Measurements from ENCODE around the gene FIGNL2.

FIGNL2 gene

GRCh38 chr12:51846911-51847642 is 1.4 kb downstream of the FIGNL2 start:
- Histone ChIP-seq H3K27me3 (ENCODE audit: control insufficient read depth, insufficient read depth, low read length) (no peaks in the 10 kb centered on the region), H2AFZ (peak overlapping the region; percentile 74), H3K27ac (peak overlapping the region; percentile 85)

GRCh38 chr12:51846271-51846691 is 2.2 kb downstream of the FIGNL2 start:
- Histone ChIP-seq H3K9me3 (ENCODE audit: control insufficient read depth, low read length) (no peaks in the 10 kb centered on the region), H3K36me3 (ENCODE audit: control insufficient read depth, insufficient read depth, low read length) (no peaks in the 10 kb centered on the region), H2AFZ (peak overlapping the region; percentile 53), H3K4me3 (ENCODE audit: low read depth, low read length) (peak overlapping the region; percentile 56), H3K9ac (no peak overlapping the region), H3K4me2 (ENCODE audit: low read length) (no peak overlapping the region), H3K79me2 (peaks cover 16% of the 10 kb centered on the region), H3K4me1 (peaks cover 23% of the 10 kb centered on the region), H3K27ac (peak overlapping the region; percentile 85), H3K27me3 (ENCODE audit: control insufficient read depth, insufficient read depth, low read length) (no peaks in the 10 kb centered on the region)
- no peak for TF ChIP-seq CTCF (IDR thresholded peaks at IDR 0.05)

More at GRCh38 chr12:51846911-51847642, 1.4 kb downstream of the FIGNL2 start:
- Histone ChIP-seq H3K36me3 (ENCODE audit: control insufficient read depth, insufficient read depth, low read length) (no peaks in the 10 kb centered on the region), H3K4me1 (peaks cover 25% of the 10 kb centered on the region), H3K9me3 (ENCODE audit: control insufficient read depth, low read length) (no peaks in the 10 kb centered on the region), H3K4me3 (ENCODE audit: low read depth, low read length) (peak overlapping the region; percentile 56), H3K4me2 (ENCODE audit: low read length) (peak overlapping the region; percentile 73), H3K9ac (peak overlapping the region; percentile 47), H3K79me2 (peaks cover 16% of the 10 kb centered on the region)
- TF ChIP-seq CTCF (IDR thresholded peaks at IDR 0.05): peak; percentile 14

- Histone ChIP-seq H3K4me2 (ENCODE audit: low read length) (no peak overlapping the region), H3K4me3 (ENCODE audit: low read depth, low read length) (no peak overlapping the region), H3K36me3 (ENCODE audit: control insufficient read depth, insufficient read depth, low read length) (no peaks in the 10 kb centered on the region), H3K9ac (no peak overlapping the region), H3K27ac (no peak overlapping the region), H3K4me1 (peaks cover 19% of the 10 kb centered on the region), H3K9me3 (ENCODE audit: control insufficient read depth, low read length) (no peaks in the 10 kb centered on the region), H2AFZ (no peak overlapping the region), H3K27me3 (ENCODE audit: control insufficient read depth, insufficient read depth, low read length) (no peaks in the 10 kb centered on the region), H3K79me2 (peaks cover 16% of the 10 kb centered on the region)
- no peak for TF ChIP-seq CTCF (IDR thresholded peaks at IDR 0.05)
Measured at GRCh38 chr12:51845482-51845881, 3.0 kb downstream of the FIGNL2 start.

GRCh38 chr12:51844854-51845253 is 3.7 kb downstream of the FIGNL2 start:
- Histone ChIP-seq H3K79me2 (peaks cover 16% of the 10 kb centered on the region), H3K27ac (no peak overlapping the region), H3K36me3 (ENCODE audit: control insufficient read depth, insufficient read depth, low read length) (no peaks in the 10 kb centered on the region), H3K4me1 (peaks cover 13% of the 10 kb centered on the region), H3K9me3 (ENCODE audit: control insufficient read depth, low read length) (no peaks in the 10 kb centered on the region), H3K4me3 (ENCODE audit: low read depth, low read length) (no peak overlapping the region), H3K27me3 (ENCODE audit: control insufficient read depth, insufficient read depth, low read length) (no peaks in the 10 kb centered on the region), H3K9ac (no peak overlapping the region), H2AFZ (no peak overlapping the region), H3K4me2 (ENCODE audit: low read length) (no peak overlapping the region)
- no peak for TF ChIP-seq CTCF (IDR thresholded peaks at IDR 0.05)

GRCh38 chr12:51841727-51842126 is 6.8 kb downstream of the FIGNL2 start:
- no peaks in the 10 kb centered on the region for H3K27me3 ChIP-seq (ENCODE audit: control insufficient read depth, insufficient read depth, low read length)
- no peak overlapping the region for H3K9ac ChIP-seq
- no peak overlapping the region for H3K4me3 ChIP-seq (ENCODE audit: low read depth, low read length)
- H3K27ac ChIP-seq: no peak overlapping the region
- no peaks in the 10 kb centered on the region for H3K9me3 ChIP-seq (ENCODE audit: control insufficient read depth, low read length)
- peaks cover 19% of the 10 kb centered on the region for H3K4me1 ChIP-seq
- no peak overlapping the region for H2AFZ ChIP-seq
- H3K79me2 ChIP-seq: peaks cover 22% of the 10 kb centered on the region
- TF ChIP-seq CTCF (IDR thresholded peaks at IDR 0.05): no peak
- H3K36me3 ChIP-seq (ENCODE audit: control insufficient read depth, insufficient read depth, low read length): no peaks in the 10 kb centered on the region
- H3K4me2 ChIP-seq (ENCODE audit: low read length): no peak overlapping the region

Measured in parathyroid adenoma (tissue), 2 donors.